Measurements from ENCODE around the gene UPB1.

UPB1 gene

DNA sequence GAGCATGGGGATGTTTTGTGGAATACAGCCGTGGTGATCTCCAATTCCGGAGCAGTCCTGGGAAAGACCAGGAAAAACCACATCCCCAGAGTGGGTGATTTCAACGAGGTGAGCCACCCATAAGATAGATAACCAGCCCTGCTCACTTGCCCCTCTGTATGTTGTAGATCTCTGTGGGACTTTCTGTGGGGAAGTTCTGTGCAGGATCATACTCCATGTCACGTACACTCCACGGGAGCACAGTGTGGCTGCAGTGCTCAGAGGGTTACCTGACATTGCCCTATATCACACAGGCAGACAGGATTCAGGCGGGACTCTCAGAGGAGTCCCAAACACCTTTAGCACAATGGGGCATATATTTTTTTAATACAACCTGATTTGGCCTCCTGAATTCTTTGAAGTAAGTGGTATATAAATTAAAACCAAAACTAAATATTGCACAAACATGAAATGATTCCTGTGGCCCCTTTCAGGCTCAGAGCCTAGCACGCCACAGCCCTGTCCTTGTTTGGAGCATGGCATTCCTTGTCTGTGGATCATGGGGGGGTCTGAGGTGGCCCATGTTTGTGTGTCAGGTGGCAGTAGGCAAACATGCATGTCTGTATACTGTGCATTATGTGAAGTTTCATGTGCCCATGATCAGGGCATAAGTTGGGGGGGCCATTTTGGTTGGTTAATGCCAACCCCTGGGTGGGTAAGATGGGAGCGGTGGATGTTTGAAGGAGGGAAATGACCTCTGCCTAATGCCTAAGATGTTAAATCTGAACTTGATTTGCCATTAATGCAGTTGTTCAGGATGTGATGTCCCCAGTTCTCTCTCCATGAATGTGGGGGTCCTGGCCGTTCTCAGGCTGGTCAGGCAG is 18.5 kb downstream of the UPB1 start:
- no peak overlapping the region; the same call in 1 of the 2 replicates for H3K27ac ChIP-seq
- TF ChIP-seq, protein P1, sequence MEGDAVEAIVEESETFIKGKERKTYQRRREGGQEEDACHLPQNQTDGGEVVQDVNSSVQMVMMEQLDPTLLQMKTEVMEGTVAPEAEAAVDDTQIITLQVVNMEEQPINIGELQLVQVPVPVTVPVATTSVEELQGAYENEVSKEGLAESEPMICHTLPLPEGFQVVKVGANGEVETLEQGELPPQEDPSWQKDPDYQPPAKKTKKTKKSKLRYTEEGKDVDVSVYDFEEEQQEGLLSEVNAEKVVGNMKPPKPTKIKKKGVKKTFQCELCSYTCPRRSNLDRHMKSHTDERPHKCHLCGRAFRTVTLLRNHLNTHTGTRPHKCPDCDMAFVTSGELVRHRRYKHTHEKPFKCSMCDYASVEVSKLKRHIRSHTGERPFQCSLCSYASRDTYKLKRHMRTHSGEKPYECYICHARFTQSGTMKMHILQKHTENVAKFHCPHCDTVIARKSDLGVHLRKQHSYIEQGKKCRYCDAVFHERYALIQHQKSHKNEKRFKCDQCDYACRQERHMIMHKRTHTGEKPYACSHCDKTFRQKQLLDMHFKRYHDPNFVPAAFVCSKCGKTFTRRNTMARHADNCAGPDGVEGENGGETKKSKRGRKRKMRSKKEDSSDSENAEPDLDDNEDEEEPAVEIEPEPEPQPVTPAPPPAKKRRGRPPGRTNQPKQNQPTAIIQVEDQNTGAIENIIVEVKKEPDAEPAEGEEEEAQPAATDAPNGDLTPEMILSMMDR (conservative IDR thresholded peaks at IDR 0.05) = no peak

DNA sequence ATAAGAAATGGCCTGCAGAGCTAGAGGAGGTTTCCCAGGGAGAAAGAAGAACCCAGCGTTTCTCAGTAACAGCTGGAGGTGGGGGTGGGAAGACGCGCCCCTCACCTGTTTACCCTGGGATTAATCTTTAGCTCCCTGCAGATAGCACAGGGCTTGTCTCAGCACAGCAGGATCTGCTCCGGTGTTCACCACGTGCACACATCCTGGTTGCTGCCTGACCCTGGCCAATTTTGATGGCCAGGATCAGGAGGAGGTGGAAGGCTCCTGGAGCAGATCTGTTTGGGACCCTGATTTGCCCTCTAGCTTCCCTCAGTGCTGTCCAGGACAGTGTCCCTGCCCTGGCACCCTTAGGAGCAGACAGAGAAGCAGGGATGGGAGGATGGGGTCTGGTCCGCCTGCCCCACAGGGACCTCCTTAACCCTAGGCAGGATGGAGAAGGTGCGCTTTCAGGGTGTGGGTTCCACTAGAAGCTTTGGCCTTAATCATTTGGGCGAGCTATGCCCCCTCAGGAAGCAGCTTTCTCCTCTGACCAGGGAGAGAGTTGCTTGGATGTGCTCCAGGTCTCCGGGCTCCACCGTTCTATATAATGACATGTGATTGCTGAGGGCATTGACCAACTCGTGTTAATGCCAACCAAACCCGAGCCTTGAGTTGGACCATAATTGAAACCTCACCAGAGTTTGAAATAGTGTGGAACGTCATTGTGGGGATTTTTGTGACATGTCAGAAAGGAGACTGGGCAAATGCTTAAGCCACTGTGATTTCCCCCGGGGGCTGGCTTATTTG is 19.3 kb downstream of the UPB1 start:
- TF ChIP-seq, protein P1 (conservative IDR thresholded peaks at IDR 0.05) = no peak
- peak overlapping the region; percentile 20; the same call in 1 of the 2 replicates for H3K27ac ChIP-seq

DNA sequence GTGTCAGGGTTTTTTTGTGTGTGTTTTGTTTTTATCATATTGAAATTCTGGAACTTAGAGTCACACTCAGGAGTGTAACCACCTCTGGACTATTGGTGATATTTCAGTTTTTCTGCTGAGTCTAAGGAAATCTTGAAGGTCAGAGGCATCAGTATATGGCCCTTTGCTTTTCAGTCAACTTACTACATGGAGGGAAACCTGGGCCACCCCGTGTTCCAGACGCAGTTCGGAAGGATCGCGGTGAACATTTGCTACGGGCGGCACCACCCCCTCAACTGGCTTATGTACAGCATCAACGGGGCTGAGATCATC is 19.9 kb downstream of the UPB1 start:
- TF ChIP-seq, protein P1 (conservative IDR thresholded peaks at IDR 0.05) = no peak
- H3K27ac ChIP-seq = peak overlapping the region; percentile 20; the same call in 1 of the 2 replicates

DNA sequence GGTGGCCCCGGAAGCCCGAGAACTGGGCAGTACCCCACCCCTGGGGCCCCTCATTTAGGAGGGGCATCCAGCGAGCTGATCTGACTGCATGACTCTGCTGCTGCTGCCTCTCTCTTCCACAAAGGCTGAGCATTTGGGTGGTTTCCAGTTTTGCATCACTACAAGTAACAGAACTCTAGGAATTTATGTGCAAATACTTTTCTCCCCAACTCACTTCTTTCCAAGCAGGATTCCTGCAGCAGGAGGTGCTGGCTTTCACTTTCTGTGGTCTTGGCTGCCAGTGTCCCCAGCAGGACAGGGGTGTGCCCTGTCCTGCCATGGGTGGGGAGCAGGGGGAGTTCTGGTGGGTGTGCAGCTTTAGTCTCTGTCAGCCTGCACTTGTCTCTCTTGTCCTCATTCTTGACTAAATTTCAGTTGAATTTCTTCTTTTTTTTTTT is 21.2 kb downstream of the UPB1 start:
- TF ChIP-seq, protein P1 (conservative IDR thresholded peaks at IDR 0.05) = no peak

DNA sequence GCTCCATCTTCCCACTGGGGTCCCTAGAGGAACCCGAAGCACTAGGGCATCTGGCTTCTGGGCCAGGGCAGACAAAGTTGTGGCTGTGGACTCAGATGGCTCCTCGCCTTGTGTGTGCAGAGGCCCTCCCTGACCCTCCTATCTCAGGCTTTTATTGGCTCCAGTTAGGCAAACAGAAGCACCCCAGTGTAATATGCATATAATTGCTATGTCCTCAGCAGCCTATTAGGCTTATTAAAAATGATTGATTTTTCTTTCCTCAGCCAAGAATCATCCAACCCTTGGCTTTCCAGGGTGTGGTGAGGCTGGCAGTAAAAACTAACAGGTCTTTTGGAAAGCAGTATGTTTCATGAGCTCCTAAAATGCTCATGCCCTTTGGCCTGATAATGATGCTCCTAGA is 22.3 kb downstream of the UPB1 start:
- TF ChIP-seq, protein P1 (conservative IDR thresholded peaks at IDR 0.05) = no peak
- no peak overlapping the region for H3K27ac ChIP-seq

More for the DNA sequence above, 21.2 kb downstream of the UPB1 start:
- H3K27ac ChIP-seq = no peak overlapping the region

DNA sequence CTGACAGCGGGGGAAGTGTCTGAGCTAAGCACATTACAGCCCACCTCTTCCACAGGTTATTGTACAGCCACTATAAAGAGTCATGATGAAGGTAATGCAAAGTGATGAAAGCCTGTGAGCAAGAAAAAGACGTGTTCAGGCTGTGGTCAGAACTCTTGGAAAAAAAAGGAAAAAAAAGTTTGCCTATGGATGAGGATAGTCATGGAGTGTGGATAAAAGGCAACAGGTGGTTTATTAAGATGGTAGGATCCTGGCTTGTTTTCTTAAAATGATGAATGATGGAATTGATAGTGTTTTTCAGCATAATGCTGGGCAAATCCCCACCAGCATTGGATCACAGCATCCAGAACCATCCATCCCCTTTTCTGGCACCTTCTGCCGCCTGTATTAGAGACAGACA is 23.1 kb downstream of the UPB1 start:
- no peak overlapping the region for H3K27ac ChIP-seq
- TF ChIP-seq, protein P1 (conservative IDR thresholded peaks at IDR 0.05) = no peak

DNA sequence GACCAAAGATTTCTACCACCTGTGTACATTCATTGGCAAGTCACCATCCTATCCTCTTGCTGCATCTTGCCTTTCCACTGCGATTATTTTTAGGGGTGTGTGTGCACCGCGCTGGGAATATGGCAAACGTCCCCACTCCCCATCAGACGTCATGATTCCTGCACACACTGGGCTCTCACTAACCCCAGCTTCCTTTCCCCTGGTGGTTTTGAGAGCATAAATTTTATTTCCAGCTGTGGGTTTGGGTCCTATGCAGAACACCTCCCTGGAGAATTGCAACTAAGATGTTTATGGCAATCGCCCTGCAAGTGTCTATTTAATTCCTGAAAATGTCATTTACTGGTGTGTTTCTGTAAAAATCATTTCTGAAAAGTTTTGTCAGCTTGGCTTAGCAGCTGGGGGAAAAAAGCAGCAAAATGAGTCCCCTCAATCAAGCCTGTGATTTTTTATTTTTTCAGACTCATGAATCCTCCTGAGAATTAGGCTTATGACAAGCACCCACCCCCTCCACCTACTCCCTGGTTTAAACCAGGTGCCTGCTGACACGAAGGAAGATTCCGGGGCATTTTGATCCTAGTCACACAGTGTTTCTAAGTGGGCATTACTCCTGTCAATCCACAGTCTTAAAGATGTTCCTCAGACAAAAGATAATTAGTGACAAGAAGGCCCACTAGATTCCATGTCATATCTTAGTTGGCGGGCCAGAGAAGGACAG is 23.8 kb downstream of the UPB1 start:
- H3K27ac ChIP-seq = no peak overlapping the region
- TF ChIP-seq, protein P1 (conservative IDR thresholded peaks at IDR 0.05) = no peak
